Measurements from ENCODE around the gene NTM. TPM values are rescaled to one million over a fixed set of nuclear protein-coding genes. Genes with fewer than 3 reads are reported as not detected.

NTM gene
- total and polyA plus RNA-seq, 9 donors = 0.16 to 8.5 (median 0.55) TPM; not detected in 3

DNA sequence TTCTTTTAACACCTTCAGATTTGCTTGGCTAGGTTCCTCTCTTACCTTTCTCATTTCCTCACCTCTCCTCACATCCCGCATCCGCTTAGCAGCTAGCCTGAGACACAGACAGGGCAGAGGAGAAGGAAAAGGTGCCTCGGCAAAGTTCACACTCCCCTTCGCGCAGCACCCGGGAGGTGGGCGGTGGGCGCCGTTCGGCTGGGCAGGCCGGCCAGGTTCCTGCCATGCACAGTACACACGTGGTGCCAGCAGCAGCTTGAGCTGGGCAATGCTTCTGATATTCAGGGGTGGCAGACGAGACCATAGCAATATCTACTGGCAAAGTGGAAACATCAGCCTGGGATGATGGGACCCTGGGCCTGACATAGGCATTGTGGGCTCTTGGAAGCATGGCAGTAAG is 3.3 kb downstream of the NTM start:
- 82 to 90% (median 88%) methylated on average over 13 of the region's 13 CpGs for WGBS, 3 donors
- H3K27ac ChIP-seq = no peak overlapping the region
- H3K9me3 ChIP-seq = no peaks in the 10 kb centered on the region
- H3K36me3 ChIP-seq = no peaks in the 10 kb centered on the region
- H3K4me1 ChIP-seq (ENCODE audit: insufficient read depth) = no peaks in the 10 kb centered on the region
- TF ChIP-seq EP300 (IDR thresholded peaks at IDR 0.05) (no peak), POLR2A (IDR thresholded peaks at IDR 0.05) (no peak)
- TF ChIP-seq, protein P1, sequence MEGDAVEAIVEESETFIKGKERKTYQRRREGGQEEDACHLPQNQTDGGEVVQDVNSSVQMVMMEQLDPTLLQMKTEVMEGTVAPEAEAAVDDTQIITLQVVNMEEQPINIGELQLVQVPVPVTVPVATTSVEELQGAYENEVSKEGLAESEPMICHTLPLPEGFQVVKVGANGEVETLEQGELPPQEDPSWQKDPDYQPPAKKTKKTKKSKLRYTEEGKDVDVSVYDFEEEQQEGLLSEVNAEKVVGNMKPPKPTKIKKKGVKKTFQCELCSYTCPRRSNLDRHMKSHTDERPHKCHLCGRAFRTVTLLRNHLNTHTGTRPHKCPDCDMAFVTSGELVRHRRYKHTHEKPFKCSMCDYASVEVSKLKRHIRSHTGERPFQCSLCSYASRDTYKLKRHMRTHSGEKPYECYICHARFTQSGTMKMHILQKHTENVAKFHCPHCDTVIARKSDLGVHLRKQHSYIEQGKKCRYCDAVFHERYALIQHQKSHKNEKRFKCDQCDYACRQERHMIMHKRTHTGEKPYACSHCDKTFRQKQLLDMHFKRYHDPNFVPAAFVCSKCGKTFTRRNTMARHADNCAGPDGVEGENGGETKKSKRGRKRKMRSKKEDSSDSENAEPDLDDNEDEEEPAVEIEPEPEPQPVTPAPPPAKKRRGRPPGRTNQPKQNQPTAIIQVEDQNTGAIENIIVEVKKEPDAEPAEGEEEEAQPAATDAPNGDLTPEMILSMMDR (IDR thresholded peaks at IDR 0.05) = no peak
- DNase-seq = no peak
- H3K4me3 ChIP-seq = no peak overlapping the region
- no peaks in the 10 kb centered on the region for H3K27me3 ChIP-seq
- intact Hi-C loops (cut with DNase I) = loop anchor here in 1 of 4 donors (5.0 kb wide), 1 partner anchor 1999 kb away; no protein-coding TSS in a partner anchor

DNA sequence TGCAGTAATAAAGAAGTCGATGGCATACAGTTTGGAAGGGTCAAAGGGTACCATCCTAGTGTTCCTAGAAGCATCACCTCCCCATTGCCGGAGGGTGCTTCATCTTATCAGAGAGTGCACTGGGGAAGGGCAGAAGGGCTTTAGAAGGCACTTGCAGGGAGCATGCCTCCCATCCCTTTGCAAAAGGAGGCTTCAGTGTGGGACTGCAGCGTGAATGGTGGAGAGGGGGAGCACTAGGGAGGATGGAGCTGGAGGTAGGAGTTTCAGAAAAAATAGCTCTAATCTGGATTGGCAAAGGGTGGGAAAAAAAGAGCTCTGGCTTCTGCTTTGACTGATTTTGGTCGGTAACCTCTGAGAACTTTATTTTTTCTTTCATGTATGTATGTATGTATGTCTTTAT is 5.0 kb downstream of the NTM start:
- Histone ChIP-seq H3K4me1 (ENCODE audit: insufficient read depth) (no peaks in the 10 kb centered on the region), H3K27me3 (no peaks in the 10 kb centered on the region), H3K9me3 (no peaks in the 10 kb centered on the region), H3K27ac (no peak overlapping the region), H3K4me3 (no peak overlapping the region), H3K36me3 (no peaks in the 10 kb centered on the region)
- DNase-seq = no peak
- no peak for TF ChIP-seq POLR2A (IDR thresholded peaks at IDR 0.05)
- TF ChIP-seq EP300 (IDR thresholded peaks at IDR 0.05) = no peak
- WGBS, 3 donors = 37 to 53% (median 46%) methylated on average over 4 of the region's 4 CpGs
- intact Hi-C loops (cut with DNase I) = no loop called here

- 75 to 85% (median 84%) methylated on average over 3 of the region's 3 CpGs for WGBS, 3 donors
- Histone ChIP-seq H3K4me3 (no peak overlapping the region), H3K27ac (no peak overlapping the region), H3K36me3 (no peaks in the 10 kb centered on the region), H3K27me3 (no peaks in the 10 kb centered on the region), H3K9me3 (no peaks in the 10 kb centered on the region), H3K4me1 (ENCODE audit: insufficient read depth) (no peaks in the 10 kb centered on the region)
- DNase-seq = no peak
- no peak for TF ChIP-seq EP300 (IDR thresholded peaks at IDR 0.05)
- TF ChIP-seq POLR2A (IDR thresholded peaks at IDR 0.05) = no peak
- intact Hi-C loops (cut with DNase I) = no loop called here
Observed at GRCh38 chr11:131375915-131376314, 5.5 kb downstream of the NTM start.

- H3K4me3 ChIP-seq = no peak overlapping the region
- no peaks in the 10 kb centered on the region for H3K36me3 ChIP-seq
- TF ChIP-seq EP300 (IDR thresholded peaks at IDR 0.05) = no peak
- TF ChIP-seq, protein P1 (IDR thresholded peaks at IDR 0.05) = no peak
- TF ChIP-seq POLR2A (IDR thresholded peaks at IDR 0.05) = no peak
- no peaks in the 10 kb centered on the region for H3K9me3 ChIP-seq
- intact Hi-C loops (cut with DNase I) = no loop called here
- no peaks in the 10 kb centered on the region for H3K4me1 ChIP-seq (ENCODE audit: insufficient read depth)
- H3K27me3 ChIP-seq = no peaks in the 10 kb centered on the region
- H3K27ac ChIP-seq = no peak overlapping the region
- 54 to 76% (median 58%) methylated on average over 1 of the region's 1 CpG for WGBS, 3 donors
- DNase-seq = no peak
Observed at GRCh38 chr11:131378931-131379330, 8.5 kb downstream of the NTM start.

DNA sequence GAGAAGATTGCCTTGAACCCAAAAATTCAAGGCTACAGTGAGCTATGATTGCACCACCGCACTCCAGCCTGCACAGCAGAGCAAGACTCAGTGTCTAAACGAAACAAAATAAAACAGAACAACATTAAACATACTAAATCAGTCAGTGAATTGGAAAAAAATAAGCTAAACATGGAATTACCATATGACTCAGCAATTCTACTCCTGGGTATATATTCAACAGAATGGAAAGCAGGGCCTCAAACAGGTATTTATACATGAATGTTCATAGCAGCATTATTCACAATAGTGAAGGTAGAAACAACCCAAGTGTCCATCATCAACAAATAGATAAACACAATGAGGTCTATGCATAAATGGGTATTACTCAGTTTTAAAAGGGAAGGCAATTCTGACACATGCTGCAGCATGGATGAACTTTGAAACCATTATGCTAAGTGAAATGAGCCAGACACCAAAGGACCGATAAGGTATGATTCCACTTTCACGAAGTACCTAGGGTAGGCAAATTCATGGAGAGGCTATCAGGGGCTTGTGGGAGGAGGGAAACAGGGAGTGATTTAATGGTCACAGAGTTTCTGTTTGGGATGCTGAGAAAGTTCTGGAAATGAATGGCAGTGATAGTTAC is 15.5 kb downstream of the NTM start:
- H3K27me3 ChIP-seq = no peaks in the 10 kb centered on the region
- no peak overlapping the region for H3K27ac ChIP-seq
- TF ChIP-seq EP300 (IDR thresholded peaks at IDR 0.05) (no peak), POLR2A (IDR thresholded peaks at IDR 0.05) (no peak)
- TF ChIP-seq, protein P1 (IDR thresholded peaks at IDR 0.05) = no peak
- 58 to 76% (median 65%) methylated on average over 4 of the region's 4 CpGs for WGBS, 3 donors
- H3K4me3 ChIP-seq = no peak overlapping the region
- DNase-seq = no peak
- intact Hi-C loops (cut with DNase I) = no loop called here
- no peaks in the 10 kb centered on the region for H3K36me3 ChIP-seq
- H3K4me1 ChIP-seq (ENCODE audit: insufficient read depth) = no peaks in the 10 kb centered on the region
- H3K9me3 ChIP-seq = no peaks in the 10 kb centered on the region
